ENCODE results near the gene NKX2-3.

NKX2-3 gene

GRCh38 chr10:99521765-99522469, 10.8 kb upstream of the NKX2-3 start:
- CTCF ChIA-PET = interaction anchor here (1.3 kb wide), 1 partner anchor 39 kb away, joined by 4 read pairs; no protein-coding TSS in a partner anchor
- no peak overlapping the region for H3K4me3 ChIP-seq (ENCODE audit: low read depth, low read length)
- TF ChIP-seq CTCF (IDR thresholded peaks at IDR 0.05; ENCODE audit: insufficient read depth, low read length, missing control alignments) = no peak
- POLR2A ChIA-PET = no interaction called here
- DNase-seq (ENCODE audit: low read depth, low spot score) = no peak

GRCh38 chr10:99522470-99523250, 10.1 kb upstream of the NKX2-3 start:
- DNase-seq (ENCODE audit: low read depth, low spot score) = no peak
- no peak overlapping the region for H3K4me3 ChIP-seq (ENCODE audit: low read depth, low read length)
- ChIA-PET POLR2A (no interaction called here), CTCF (interaction anchor here (1.3 kb wide), 1 partner anchor 38 kb away, joined by 4 read pairs; no protein-coding TSS in a partner anchor)
- no peak for TF ChIP-seq CTCF (IDR thresholded peaks at IDR 0.05; ENCODE audit: insufficient read depth, low read length, missing control alignments)

- no peak overlapping the region for H3K4me3 ChIP-seq (ENCODE audit: low read depth, low read length)
- ChIA-PET CTCF (no interaction called here), POLR2A (no interaction called here)
- no peak for DNase-seq (ENCODE audit: low read depth, low spot score)
- TF ChIP-seq CTCF (IDR thresholded peaks at IDR 0.05; ENCODE audit: insufficient read depth, low read length, missing control alignments) = no peak
Observed at GRCh38 chr10:99523251-99523773, 9.4 kb upstream of the NKX2-3 start.

- DNase-seq (ENCODE audit: low read depth, low spot score) = no peak
- no peak overlapping the region for H3K4me3 ChIP-seq (ENCODE audit: low read depth, low read length)
- ChIA-PET CTCF (no interaction called here), POLR2A (no interaction called here)
- TF ChIP-seq CTCF (IDR thresholded peaks at IDR 0.05; ENCODE audit: insufficient read depth, low read length, missing control alignments) = no peak
Observed at GRCh38 chr10:99524050-99524666, 8.6 kb upstream of the NKX2-3 start.

GRCh38 chr10:99524736-99525380, 7.9 kb upstream of the NKX2-3 start:
- CTCF ChIA-PET = no interaction called here
- POLR2A ChIA-PET = no interaction called here
- no peak for DNase-seq (ENCODE audit: low read depth, low spot score)
- no peak overlapping the region for H3K4me3 ChIP-seq (ENCODE audit: low read depth, low read length)
- TF ChIP-seq CTCF (IDR thresholded peaks at IDR 0.05; ENCODE audit: insufficient read depth, low read length, missing control alignments) = no peak
